Body of pancreas (tissue), 4 donors: ENCODE data around the gene AJM1.

ENCODE experiments used
- POLR2A ChIP-seq, 3 donors: fragments of 450-650 bp; IDR thresholded peaks; one replicate each; pipeline ENCODE4 v1.6.1; 2016; ENCODE audit warnings: antibody characterized with exemption in 3 of 3, mild to moderate bottlenecking in 2 of 3
- TF ChIP-seq, protein P1 (sequence below), 7 experiments: fragments of 450-650 bp in 4 of 7; fragments of 200-600 bp in 3 of 7; sonication (generic) in 3 of 7; IDR thresholded peaks; one replicate each; pipeline ENCODE4 v1.5.1; 2016 to 2019; ENCODE audit warnings: antibody characterized with exemption in 7 of 7

DNA sequence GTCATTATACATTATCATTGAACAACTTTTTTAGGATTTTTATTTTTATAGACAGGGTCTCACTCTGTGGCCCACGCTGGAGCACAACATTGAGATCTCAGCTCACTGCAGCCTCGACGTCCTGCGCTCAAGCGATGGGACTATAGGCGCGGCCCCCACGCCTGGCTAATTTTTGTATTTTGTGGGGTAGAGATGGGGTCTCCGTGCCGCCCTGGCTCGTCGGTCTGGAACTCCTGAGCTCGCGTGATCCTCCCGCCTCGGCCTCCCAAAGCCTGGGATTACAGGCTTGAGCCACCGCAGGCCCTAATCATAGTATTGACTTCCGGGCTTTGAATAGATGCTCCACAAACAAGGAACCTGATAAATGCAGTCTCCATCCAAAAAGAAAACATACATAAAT lies 25.2 kb downstream of the AJM1 start:
- TF ChIP-seq, protein P1, sequence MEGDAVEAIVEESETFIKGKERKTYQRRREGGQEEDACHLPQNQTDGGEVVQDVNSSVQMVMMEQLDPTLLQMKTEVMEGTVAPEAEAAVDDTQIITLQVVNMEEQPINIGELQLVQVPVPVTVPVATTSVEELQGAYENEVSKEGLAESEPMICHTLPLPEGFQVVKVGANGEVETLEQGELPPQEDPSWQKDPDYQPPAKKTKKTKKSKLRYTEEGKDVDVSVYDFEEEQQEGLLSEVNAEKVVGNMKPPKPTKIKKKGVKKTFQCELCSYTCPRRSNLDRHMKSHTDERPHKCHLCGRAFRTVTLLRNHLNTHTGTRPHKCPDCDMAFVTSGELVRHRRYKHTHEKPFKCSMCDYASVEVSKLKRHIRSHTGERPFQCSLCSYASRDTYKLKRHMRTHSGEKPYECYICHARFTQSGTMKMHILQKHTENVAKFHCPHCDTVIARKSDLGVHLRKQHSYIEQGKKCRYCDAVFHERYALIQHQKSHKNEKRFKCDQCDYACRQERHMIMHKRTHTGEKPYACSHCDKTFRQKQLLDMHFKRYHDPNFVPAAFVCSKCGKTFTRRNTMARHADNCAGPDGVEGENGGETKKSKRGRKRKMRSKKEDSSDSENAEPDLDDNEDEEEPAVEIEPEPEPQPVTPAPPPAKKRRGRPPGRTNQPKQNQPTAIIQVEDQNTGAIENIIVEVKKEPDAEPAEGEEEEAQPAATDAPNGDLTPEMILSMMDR (IDR thresholded peaks at IDR 0.05), result no peak
- no peak for TF ChIP-seq POLR2A (IDR thresholded peaks at IDR 0.05)
